WI38 (cell line): ENCODE results near the gene GABRG3.

Experiments used
- H3K4me3 ChIP-seq: 2 replicates; pipeline ENCODE4 v1.5.1; 2011; ENCODE audit warnings: low read depth, mild to moderate bottlenecking, control low read depth, low read length
- CTCF ChIP-seq: IDR thresholded peaks from 2 replicates; pipeline ENCODE4 v1.5.1; 2012; ENCODE audit warnings: low read depth, mild to moderate bottlenecking, control low read depth, low read length

GABRG3 gene

GRCh38 chr15:27126449-27126848 lies 155.5 kb downstream of the GABRG3 start:
- H3K4me3 ChIP-seq, result no peak overlapping the region
- TF ChIP-seq CTCF, result no peak

GRCh38 chr15:27127815-27128570 lies 157.0 kb downstream of the GABRG3 start:
- no peak for TF ChIP-seq CTCF
- H3K4me3 ChIP-seq, result no peak overlapping the region

GRCh38 chr15:27133249-27133648 lies 162.3 kb downstream of the GABRG3 start:
- H3K4me3 ChIP-seq, result no peak overlapping the region
- no peak for TF ChIP-seq CTCF

- no peak for TF ChIP-seq CTCF
- H3K4me3 ChIP-seq, result no peak overlapping the region
These were observed 163.5 kb downstream of the GABRG3 start for GRCh38 chr15:27134481-27134880.

- TF ChIP-seq CTCF, result no peak
- no peak overlapping the region for H3K4me3 ChIP-seq
These were observed 164.2 kb downstream of the GABRG3 start for GRCh38 chr15:27135151-27135550.

GRCh38 chr15:27137127-27137526 lies 166.1 kb downstream of the GABRG3 start:
- no peak overlapping the region for H3K4me3 ChIP-seq
- no peak for TF ChIP-seq CTCF

- H3K4me3 ChIP-seq, result no peak overlapping the region
- TF ChIP-seq CTCF, result no peak
These were observed 194.6 kb downstream of the GABRG3 start for GRCh38 chr15:27165590-27165989.
